ENCODE measurements around the gene GTF2I.
"Not testable (repeated sequence)": the region's sequence is repeated elsewhere in the genome, so short reads cannot be mapped to it uniquely, and the experiment has no call there.

Gene GTF2I

DNA sequence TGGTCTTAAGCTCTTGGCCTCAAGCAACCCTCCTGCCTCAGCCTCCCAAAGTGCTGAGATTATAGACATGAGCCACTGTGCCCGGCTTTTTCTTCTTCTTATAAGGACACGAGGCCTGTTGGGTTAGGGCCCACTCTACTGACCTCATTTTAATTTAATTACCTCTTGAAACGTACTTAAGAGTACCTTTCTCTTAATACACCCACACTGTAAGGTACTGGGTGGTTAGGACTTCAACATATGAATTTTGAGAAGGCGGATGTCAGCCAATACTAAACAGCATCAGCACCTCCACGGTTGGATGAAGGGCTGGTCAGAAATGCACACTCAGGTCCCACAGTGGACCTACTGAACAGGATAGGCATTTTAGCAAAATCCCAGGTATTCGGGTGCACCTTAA, 124.2 kb downstream of the GTF2I start:
- not testable (repeated sequence) for DNase-seq

DNA sequence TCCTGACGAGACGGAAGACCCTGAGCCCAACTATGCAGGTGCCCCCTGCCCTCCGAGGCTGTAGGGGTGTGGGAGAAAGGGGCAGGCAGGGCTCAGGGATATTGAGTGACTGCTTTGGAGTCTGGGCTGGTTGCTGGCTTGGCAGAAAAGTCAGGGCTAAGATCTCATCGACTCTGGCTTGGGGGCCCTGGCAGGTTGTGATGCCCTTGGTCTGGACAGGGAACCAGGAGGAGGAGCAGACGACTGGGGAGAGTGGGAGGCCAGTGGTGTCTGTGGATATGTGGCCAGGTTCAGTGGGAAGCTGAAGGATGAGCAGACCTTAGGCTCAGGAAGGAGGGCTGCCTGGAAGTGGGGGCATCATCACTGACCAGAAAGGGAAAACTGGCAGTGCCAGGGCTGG, 126.1 kb downstream of the GTF2I start:
- not testable (repeated sequence) for DNase-seq

DNA sequence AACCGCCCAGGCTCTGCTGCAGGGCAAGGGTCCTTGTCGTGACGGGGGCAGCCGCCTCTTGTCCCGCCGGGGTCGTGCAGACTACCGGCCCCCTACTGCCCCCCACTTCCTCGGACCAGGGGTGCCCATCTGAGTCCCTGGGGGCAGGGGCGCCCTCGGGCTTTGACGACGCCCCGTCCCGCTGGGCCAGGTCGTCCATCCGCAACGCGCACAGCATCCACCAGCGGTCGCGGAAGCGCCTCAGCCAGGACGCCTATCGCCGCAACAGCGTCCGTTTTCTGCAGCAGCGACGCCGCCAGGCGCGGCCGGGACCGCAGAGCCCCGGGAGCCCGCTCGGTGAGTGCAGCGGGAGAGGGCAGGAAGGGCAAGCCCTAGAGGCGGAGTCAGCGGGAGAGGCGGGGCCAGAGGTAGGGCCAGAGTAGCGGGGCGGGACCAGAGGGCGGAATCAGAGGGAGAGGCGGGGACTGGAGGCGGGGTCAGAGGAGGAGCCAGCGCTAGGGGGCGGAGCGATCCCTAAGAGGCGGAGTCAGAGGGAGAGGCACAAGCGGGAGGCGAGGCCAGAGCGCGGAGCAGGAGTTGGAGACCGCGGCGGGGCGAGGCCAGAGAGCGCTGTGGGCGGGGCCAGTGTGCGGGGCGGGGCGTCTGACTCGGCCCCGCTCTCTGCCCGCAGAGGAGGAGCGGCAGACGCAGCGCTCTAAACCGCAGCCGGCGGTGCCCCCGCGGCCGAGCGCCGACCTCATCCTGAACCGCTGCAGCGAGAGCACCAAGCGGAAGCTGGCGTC, 131.0 kb downstream of the GTF2I start:
- DNase-seq: peak; percentile 88

DNA sequence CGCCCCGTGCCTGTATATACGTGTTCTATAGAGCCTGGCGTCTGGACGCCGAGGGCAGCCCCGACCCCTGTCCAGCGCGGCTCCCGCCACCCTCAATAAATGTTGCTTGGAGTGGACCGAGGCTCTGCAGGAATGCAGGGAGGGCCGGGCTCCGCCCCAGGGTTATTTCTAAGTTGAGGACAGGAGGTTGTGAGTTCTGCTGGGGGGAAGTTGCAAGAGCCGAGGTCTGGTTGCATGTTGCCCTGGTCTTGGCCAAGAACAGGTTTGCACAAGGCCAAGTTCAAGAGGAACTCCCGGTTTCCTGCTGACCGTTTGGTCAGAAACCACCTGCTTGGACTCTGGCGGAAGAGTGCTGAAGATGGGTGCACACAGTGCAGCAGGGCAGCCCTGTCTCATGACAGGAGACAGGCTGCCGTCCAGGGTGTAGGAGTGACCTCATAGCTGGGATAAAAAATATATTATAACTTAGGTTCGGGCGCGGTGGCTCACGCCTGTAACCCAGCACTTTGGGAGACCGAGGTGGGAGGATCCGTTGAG, 131.8 kb downstream of the GTF2I start:
- not testable (repeated sequence) for DNase-seq

DNA sequence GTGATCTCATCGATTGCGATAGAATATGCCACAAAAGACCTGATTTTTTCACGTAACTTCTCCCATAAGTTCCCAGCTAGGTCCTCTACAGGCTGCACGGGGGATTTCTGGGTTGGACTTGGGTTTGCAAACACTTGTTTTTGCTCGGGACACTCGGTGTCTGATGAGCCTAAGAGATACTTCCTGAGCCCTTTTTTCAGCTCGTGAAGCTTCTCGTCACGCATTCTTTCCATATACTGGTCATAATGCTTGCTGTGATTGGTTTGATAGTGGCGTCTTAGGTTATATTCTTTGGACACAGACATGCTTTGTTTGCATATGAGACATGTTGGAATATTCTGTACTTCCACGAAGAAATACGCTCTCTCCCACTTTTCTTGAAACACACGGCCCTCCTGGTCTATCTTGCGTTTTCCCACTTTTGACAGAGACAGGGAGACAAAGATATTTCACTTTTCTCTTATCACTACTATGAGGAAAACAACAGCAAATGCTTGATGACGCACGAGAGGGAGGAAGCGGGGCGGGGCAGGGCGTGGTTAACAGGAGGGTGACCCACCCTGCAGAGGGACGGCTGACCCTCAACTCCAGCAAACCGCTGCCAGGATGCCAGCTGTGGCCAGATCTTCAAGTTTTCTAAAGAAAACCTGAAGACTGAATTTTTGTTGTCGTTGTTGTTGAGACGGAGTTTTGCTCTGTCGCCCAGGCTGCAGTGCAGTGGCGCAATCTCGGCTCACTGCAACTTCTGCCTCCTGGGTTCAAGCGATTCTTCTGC, 140.5 kb downstream of the GTF2I start:
- not testable (repeated sequence) for DNase-seq

DNA sequence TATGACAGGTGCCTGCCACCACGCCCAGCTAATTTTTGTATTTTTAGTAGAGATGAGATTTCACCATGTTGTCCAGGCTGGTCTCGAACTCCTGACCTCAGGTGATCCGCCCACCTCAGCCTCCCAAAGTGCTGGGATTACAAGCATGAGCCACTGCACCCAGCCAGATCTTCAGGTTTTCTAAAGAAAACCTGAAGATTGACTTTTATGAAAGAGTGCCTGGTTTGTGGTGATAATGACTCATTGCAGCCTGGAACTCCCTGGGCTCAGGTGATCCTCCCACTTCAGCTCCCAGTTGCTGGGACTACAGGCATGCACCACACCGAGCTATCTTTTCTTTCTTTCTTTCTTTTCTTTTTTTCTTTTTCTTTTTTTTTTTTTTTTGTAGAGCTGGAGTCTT, 141.1 kb downstream of the GTF2I start:
- DNase-seq: not testable (repeated sequence)
